Jurkat, Clone E6-1 (cell line): ENCODE results near the gene ZDHHC24.
A peak's percentile ranks its signal among the peaks of the same experiment; 100 is the strongest.
"Not testable (repeated sequence)": the region's sequence is repeated elsewhere in the genome, so short reads cannot be mapped to it uniquely, and the experiment has no call there.

ENCODE experiments used
- DNase-seq: peaks from one replicate; pipeline ENCODE4 v3.0.0-alpha.2; 2011; ENCODE audit warnings: low read depth, low spot score
- H3K4me3 ChIP-seq: 2 replicates; pipeline ENCODE4 v1.5.1; 2011; ENCODE audit warnings: mild to moderate bottlenecking, low read length, control low read depth, moderate library complexity

ZDHHC24 gene

DNA sequence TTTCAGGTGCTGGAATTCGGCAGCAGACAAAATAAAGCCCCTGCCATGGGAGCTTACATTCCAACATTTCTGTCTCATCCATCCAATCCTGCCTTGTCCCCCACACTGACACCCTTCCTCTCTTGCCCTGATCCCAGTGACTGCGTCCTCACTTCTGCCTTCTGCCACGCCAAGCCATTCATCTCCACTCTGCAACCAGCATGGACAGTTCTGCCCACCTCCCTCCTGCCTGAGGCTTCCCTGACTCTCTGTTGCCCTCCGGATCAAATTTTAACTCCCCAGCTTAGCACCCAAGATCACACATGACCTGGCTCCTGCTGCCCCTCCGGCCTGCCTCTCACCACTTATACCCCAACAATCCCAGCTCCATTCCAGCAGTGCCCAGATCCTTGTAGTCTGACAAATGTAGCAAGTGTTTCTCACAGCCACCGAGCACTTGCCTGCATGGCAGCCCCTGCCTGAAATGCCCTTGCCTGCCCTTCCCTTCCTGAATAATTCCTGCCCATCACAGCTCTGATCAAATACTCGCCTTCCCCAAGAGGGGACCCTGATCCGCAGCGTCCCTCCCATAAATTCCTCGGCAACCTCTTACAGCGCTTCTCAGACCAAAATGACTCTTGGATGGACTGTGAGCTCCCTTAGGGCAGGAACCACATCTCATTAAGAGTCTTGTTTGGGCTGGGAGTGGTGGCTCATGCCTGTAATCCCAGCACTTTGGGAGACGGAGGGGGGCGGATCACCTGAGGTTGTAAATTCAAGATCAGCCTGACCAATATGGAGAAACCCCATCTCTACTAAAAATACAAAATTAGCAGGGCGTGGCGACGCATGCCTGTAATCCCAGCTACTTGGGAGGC, 3.2 kb upstream of the ZDHHC24 start:
- no peak for DNase-seq

GRCh38 chr11:66548041-66548440, 2.2 kb upstream of the ZDHHC24 start:
- H3K4me3 ChIP-seq: no peak overlapping the region
- no peak for DNase-seq

More for the DNA sequence above, 3.2 kb upstream of the ZDHHC24 start:
- H3K4me3 ChIP-seq: no peak overlapping the region

DNA sequence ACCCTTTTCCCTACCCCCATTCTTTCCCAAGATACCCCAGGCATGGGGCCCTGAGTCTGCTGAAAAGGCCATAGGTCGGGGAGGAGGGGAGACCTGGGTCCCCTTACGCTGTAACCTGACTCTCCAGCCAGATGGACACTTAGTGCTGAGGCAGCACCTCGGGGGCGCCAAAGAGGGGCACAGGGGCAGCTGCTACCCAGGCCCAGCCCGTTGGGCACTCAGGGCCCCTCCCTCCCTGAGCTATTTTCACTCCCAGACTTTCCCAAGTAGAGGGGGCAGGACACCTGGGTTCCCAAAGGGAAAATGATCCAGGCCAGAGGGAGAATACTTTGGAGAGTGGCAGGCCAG, 1.8 kb upstream of the ZDHHC24 start:
- no peak for DNase-seq
- no peak overlapping the region for H3K4me3 ChIP-seq

- no peak for DNase-seq
- no peak overlapping the region for H3K4me3 ChIP-seq
Observed at GRCh38 chr11:66546966-66547661, 1.3 kb upstream of the ZDHHC24 start.

GRCh38 chr11:66546368-66546965, 619 bp upstream of the ZDHHC24 start, which contains the start of gene ACTN3:
TSS of gene ACTN3 (plus strand) at chr11:66546903. CDS start at chr11:66546938, 35 bp downstream.
- H3K4me3 ChIP-seq: peak within 1 kb of the TSS; percentile 73
- DNase-seq: no peak

DNA sequence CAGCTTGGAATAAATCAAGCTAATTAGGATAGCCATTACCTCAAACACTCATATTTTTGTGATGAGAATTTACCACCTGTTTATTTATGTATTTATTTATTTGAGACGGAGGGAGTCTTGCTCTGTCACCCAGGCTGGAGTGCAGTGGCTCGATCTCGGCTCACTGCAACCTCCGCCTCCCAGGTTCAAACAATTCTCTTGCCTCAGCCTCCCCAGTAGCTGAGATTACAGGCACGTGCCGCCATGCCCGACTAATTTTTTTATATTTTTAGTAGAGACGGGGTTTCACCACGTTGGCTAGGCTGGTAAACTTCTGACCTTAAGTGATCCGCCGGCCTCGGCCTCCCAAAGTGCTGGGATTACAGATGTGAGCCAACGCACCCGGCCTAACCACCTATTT, 896 bp downstream of the ZDHHC24 start:
- DNase-seq: not testable (repeated sequence)
- H3K4me3 ChIP-seq: peak overlapping the region; percentile 73

- H3K4me3 ChIP-seq: peak overlapping the region; percentile 73
- peak; percentile 86 for DNase-seq
Observed at GRCh38 chr11:66543263-66544107, 2.4 kb downstream of the ZDHHC24 start.

GRCh38 chr11:66542362-66542761, 3.5 kb downstream of the ZDHHC24 start:
- H3K4me3 ChIP-seq: no peak overlapping the region
- no peak for DNase-seq

DNA sequence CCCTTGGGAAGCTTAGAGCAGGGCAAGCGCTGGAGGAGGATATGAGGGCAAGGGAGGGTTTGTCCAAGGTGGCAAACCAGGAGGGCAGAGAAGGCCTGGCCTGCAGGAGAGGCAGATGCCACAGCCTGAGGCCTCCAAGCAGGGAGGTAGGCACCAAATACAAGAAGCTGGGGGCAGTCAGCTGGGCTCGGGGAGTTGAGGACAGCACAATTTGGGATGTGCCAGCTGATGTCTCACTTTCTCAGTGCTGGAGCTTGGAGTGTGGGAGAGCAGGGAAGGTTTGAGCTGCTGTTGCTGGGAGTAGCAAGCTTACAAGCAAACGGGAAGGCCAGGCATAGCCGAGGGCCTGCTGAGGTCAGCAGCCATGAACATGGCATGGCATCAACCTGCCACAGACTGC, 4.0 kb downstream of the ZDHHC24 start:
- no peak overlapping the region for H3K4me3 ChIP-seq
- DNase-seq: no peak

- not testable (repeated sequence) for H3K4me3 ChIP-seq, DNase-seq
Observed at GRCh38 chr11:66540598-66540997, 5.2 kb downstream of the ZDHHC24 start.

GRCh38 chr11:66539870-66540213, 6.0 kb downstream of the ZDHHC24 start:
- no peak for DNase-seq
- no peak overlapping the region for H3K4me3 ChIP-seq

GRCh38 chr11:66539170-66539869, 6.5 kb downstream of the ZDHHC24 start:
- no peak overlapping the region for H3K4me3 ChIP-seq

GRCh38 chr11:66532784-66533183, 13.1 kb downstream of the ZDHHC24 start:
- no peak overlapping the region for H3K4me3 ChIP-seq
- no peak for DNase-seq

More at GRCh38 chr11:66539170-66539869, 6.5 kb downstream of the ZDHHC24 start:
- no peak for DNase-seq

DNA sequence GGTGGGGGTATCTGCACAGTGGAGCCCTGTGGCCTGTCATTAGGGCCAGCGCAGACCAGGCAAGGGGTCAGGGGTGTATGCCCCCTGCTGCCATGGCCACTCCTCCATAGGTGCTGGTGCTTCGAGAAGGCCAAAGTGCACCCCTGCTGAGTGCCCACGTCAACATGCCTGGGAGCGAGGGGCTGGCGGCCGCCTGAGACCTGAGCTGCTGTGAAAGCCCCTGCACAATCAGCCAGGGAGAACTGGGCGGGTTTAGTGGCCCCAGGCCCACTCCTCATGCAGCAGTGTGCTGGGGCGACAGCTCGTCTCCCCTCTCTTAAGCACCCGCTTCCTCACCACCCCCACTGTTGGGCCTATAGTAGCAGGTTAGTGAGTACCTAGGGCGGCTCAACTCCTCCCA, 14.0 kb downstream of the ZDHHC24 start:
- H3K4me3 ChIP-seq: no peak overlapping the region
- DNase-seq: no peak

DNA sequence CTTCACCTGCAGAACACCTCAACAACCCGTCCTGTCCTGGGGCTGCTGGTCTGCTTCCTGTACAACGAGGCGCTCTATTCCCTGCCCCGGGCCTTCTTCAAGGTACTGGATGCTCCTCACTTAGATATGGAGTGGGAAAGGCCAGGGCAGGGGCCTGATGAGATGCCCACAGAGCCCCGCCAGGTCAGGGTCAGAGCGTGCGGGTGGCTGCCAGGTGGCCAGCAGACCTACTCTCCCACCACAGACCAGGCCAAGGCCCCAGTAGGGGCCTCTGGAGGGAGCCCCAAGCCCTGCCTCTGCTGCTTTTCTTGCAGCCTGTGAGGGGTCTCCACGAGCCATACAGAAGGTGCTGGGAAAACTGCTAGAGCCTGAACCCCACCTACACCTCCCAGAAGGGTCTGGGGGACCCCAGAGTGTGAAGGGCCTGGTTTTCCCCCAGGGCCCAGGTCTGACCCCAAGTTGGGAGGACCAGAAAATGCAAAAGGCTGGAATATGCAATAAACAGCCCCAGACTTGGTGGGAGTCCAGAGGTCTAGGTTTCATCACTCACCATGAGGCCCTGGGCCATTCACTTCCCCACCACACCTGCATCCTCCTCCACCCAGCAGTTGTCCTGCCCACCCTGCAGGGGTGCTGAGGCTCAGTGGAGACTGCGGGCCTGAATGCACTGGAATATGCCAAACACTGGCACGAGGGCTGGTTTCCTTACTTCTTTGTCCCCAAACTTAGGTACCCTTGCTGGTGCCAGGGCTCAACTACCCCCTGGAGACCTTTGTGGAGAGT, 14.7 kb downstream of the ZDHHC24 start:
- H3K4me3 ChIP-seq: no peak overlapping the region
- no peak for DNase-seq

- H3K4me3 ChIP-seq: no peak overlapping the region
- DNase-seq: no peak
Observed at GRCh38 chr11:66529655-66530054, 16.2 kb downstream of the ZDHHC24 start.

DNA sequence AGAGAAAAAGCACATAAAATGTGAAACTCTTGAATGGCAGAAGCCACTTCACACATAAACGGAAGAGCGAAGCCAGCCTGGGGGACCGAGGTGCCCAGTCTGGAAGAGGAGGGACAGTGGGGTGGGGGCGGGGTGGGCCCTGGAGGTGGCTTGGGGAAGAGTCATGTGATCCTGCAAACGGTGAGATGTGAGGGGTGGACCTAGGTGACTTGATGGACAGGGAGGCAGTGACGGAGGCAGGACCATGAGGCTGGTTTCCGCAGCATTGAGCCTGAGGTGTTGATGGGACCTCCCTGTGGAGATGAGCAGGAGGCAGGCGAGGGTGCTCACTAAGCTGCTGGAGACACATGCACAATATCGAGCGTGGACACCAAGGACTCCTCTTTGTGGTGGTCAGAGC, 16.8 kb downstream of the ZDHHC24 start:
- H3K4me3 ChIP-seq: no peak overlapping the region
- no peak for DNase-seq
